B cell (primary cell): ENCODE results near the gene TRIO.

Source experiments
- EZH2 ChIP-seq: IDR thresholded peaks from 2 replicates; pipeline ENCODE4 v1.6.1; 2012; ENCODE audit warnings: borderline replicate concordance, low read depth, mild to moderate bottlenecking, moderate library complexity, low read length; ENCODE audit not compliant: insufficient read depth, poor library complexity, severe bottlenecking
- TF ChIP-seq, protein P1 (sequence below): fragments of 200-600 bp; IDR thresholded peaks from one replicate; pipeline ENCODE4 v1.8.0; 2022; ENCODE audit warnings: antibody characterized with exemption, mild to moderate bottlenecking

DNA sequence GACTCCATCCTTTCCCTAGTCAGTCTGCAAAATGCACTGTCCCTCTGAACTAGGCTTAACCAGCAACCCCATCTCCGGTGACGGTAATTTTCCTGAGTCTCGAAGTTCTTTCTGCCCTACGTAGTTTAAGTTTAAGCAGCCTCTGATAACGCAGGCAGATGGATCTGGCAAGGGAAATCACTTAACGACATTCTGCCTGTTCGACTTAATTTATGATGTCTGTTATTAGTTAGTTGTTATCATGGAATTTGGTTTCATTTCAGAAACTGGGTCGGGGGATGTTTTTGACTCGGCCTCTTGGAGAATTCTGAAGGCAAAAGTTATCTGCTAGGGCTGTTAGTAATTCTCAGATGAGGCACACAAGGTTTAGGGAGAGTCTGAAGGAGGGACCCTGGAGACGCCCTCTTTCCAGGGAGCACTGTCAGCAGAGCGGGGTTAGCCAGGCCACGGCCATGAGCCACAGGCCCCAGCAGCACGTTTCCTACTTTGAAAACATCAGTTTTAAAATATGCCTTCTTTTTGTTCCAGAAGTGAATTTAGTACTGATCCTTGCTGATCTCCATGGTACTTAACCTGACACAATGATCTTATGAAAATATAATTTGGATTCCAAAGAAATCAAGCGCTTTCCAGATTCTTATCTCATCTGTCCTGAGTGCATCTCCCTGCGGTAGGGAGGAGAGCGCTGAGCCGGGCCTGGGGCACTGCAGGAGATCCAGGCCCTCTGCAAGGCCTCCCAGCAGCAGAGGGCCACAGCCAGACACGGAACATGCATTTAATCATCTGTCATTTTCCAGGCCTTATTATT is 267.5 kb downstream of the TRIO start:
- TF ChIP-seq, protein P1, sequence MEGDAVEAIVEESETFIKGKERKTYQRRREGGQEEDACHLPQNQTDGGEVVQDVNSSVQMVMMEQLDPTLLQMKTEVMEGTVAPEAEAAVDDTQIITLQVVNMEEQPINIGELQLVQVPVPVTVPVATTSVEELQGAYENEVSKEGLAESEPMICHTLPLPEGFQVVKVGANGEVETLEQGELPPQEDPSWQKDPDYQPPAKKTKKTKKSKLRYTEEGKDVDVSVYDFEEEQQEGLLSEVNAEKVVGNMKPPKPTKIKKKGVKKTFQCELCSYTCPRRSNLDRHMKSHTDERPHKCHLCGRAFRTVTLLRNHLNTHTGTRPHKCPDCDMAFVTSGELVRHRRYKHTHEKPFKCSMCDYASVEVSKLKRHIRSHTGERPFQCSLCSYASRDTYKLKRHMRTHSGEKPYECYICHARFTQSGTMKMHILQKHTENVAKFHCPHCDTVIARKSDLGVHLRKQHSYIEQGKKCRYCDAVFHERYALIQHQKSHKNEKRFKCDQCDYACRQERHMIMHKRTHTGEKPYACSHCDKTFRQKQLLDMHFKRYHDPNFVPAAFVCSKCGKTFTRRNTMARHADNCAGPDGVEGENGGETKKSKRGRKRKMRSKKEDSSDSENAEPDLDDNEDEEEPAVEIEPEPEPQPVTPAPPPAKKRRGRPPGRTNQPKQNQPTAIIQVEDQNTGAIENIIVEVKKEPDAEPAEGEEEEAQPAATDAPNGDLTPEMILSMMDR, result no peak
- TF ChIP-seq EZH2, result no peak
